HepG2 (cell line): ENCODE data around the gene KAT2A. TPM values are rescaled to one million over a fixed set of nuclear protein-coding genes. Genes with fewer than 3 reads are reported as not detected.

Experiments
- ATF2 ChIP-seq: sonication (generic); formaldehyde crosslinking; IDR thresholded peaks from 2 replicates; pipeline ENCODE4 v1.4.0; 2020; ENCODE audit warnings: missing genetic modification reagents
- CBX2 ChIP-seq, 2 experiments: fragments of 200-600 bp in 1 of 2; sonication (generic); formaldehyde crosslinking in 1 of 2; IDR thresholded peaks; 2 replicates each; pipeline versions ENCODE4 v1.7.0 to v1.8.1; 2018 to 2022; ENCODE audit warnings: low read depth in 2 of 2, low read length in 1 of 2, mild to moderate bottlenecking in 1 of 2, missing genetic modification reagents in 1 of 2
- FOXK2 ChIP-seq: fragments of 450-650 bp; IDR thresholded peaks from 2 replicates; pipeline ENCODE4 v1.6.1; 2016
- GABPB1 ChIP-seq: IDR thresholded peaks from 2 replicates; pipeline ENCODE4 v1.6.1; 2016; ENCODE audit warnings: mild to moderate bottlenecking, missing genetic modification reagents, moderate library complexity, missing compliant biosample characterization
- GLI4 ChIP-seq: sonication (generic); formaldehyde crosslinking; IDR thresholded peaks from 2 replicates; pipeline ENCODE4 v1.5.1; 2020; ENCODE audit warnings: missing genetic modification reagents, mild to moderate bottlenecking, moderate library complexity, borderline replicate concordance
- HNRNPUL1 ChIP-seq: fragments of 200-400 bp; formaldehyde crosslinking; IDR thresholded peaks from 2 replicates; pipeline ENCODE4 v1.6.1; 2017; ENCODE audit warnings: low read depth, mild to moderate bottlenecking, low read length, moderate library complexity
- KDM3A ChIP-seq: IDR thresholded peaks from 2 replicates; pipeline ENCODE4 v1.6.1; 2018; ENCODE audit warnings: low read depth, missing compliant biosample characterization
- MEIS2 ChIP-seq: sonication (generic); formaldehyde crosslinking; IDR thresholded peaks from 2 replicates; pipeline ENCODE4 v1.9.0; 2021; ENCODE audit warnings: mild to moderate bottlenecking, missing genetic modification reagents
- MTA1 ChIP-seq: sonication (generic); formaldehyde crosslinking; IDR thresholded peaks from 2 replicates; pipeline ENCODE4 v1.4.0; 2020; ENCODE audit warnings: missing genetic modification reagents, mild to moderate bottlenecking, borderline replicate concordance
- NR2F6 ChIP-seq, 2 experiments: IDR thresholded peaks; 2 replicates each; pipeline ENCODE4 v1.6.1; 2016; ENCODE audit warnings: antibody characterized with exemption in 1 of 2, mild to moderate bottlenecking in 1 of 2
- ONECUT2 ChIP-seq: sonication (generic); formaldehyde crosslinking; IDR thresholded peaks from 2 replicates; pipeline ENCODE4 v1.4.0; 2020; ENCODE audit warnings: missing genetic modification reagents
- PAWR ChIP-seq: sonication (generic); formaldehyde crosslinking; IDR thresholded peaks from 2 replicates; pipeline ENCODE4 v1.4.0; 2020; ENCODE audit warnings: missing genetic modification reagents, mild to moderate bottlenecking, borderline replicate concordance
- TAF15 ChIP-seq: fragments of 200-400 bp; formaldehyde crosslinking; IDR thresholded peaks from one replicate; pipeline ENCODE4 v1.6.1; 2018; ENCODE audit warnings: mild to moderate bottlenecking, low read depth, low read length; ENCODE audit not compliant: poor library complexity, severe bottlenecking
- ZNF713 ChIP-seq: sonication (generic); formaldehyde crosslinking; IDR thresholded peaks from 2 replicates; pipeline ENCODE4 v1.4.0; 2020; ENCODE audit warnings: mild to moderate bottlenecking, missing genetic modification reagents
- ZNF839 ChIP-seq: sonication (generic); formaldehyde crosslinking; IDR thresholded peaks from 2 replicates; pipeline ENCODE4 v1.4.0; 2020; ENCODE audit warnings: missing genetic modification reagents, mild to moderate bottlenecking, borderline replicate concordance
- polyA plus RNA-seq, 8 experiments: library from polyadenylated mRNA; depleted of rRNA in 3 of 8; stranded (reverse) in 7 of 8; unstranded in 1 of 8; fragments of >200 nt; fragmentation: Illumina TruSeq in 4 of 8; extraction: Trizol in 4 of 8; gene quantifications; 2 replicates each; pipeline versions ENCODE4 v1.2.1 to v1.2.3, GENCODE V29; 2011 to 2016; ENCODE audit warnings: low read depth in 4 of 8, missing spikeins in 1 of 8, mixed read lengths in 1 of 8; ENCODE audit not compliant: insufficient read depth in 1 of 8
- total RNA-seq, 5 experiments: library from RNA; depleted of rRNA; stranded (reverse); fragments of >200 nt; fragmentation: Illumina TruSeq; extraction: Trizol; gene quantifications; 2 replicates each; pipeline ENCODE4 v1.2.3, GENCODE V29; 2016; ENCODE audit warnings: low read depth in 1 of 5
- TF ChIP-seq, protein P1 (sequence below): fragments of 450-650 bp; IDR thresholded peaks from 2 replicates; pipeline ENCODE4 v1.6.1; 2016
- TF ChIP-seq, protein P2 (sequence below): sonication (generic); formaldehyde crosslinking; IDR thresholded peaks from 2 replicates; pipeline ENCODE4 v1.4.0; 2020; ENCODE audit warnings: missing genetic modification reagents
- TF ChIP-seq, protein P3 (sequence below): sonication (generic); formaldehyde crosslinking; IDR thresholded peaks from 2 replicates; pipeline ENCODE4 v1.4.0; 2020; ENCODE audit warnings: low read depth, missing genetic modification reagents
- TF ChIP-seq, protein P4 (sequence below): IDR thresholded peaks from 2 replicates; pipeline ENCODE4 v1.6.1; 2018; ENCODE audit warnings: missing genetic modification reagents, mild to moderate bottlenecking, missing compliant biosample characterization

The KAT2A gene
- total and polyA plus RNA-seq, 2 of the 13 experiments (the other 11 are each of a cell fraction or from before 2014, with no cell fraction given), result 29.1 to 90.4 TPM

- TF ChIP-seq, protein P1, sequence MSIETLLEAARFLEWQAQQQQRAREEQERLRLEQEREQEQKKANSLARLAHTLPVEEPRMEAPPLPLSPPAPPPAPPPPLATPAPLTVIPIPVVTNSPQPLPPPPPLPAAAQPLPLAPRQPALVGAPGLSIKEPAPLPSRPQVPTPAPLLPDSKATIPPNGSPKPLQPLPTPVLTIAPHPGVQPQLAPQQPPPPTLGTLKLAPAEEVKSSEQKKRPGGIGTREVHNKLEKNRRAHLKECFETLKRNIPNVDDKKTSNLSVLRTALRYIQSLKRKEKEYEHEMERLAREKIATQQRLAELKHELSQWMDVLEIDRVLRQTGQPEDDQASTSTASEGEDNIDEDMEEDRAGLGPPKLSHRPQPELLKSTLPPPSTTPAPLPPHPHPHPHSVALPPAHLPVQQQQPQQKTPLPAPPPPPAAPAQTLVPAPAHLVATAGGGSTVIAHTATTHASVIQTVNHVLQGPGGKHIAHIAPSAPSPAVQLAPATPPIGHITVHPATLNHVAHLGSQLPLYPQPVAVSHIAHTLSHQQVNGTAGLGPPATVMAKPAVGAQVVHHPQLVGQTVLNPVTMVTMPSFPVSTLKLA, result 0 out of 2 replicates have a peak, but pooled peaks have one; percentile 14
- TF ChIP-seq MEIS2 (no peak), TAF15 (no peak), MTA1 (CRISPR knock-in tag) (peak; percentile 46; the same call in 1 of the 2 replicates), ATF2 (CRISPR knock-in tag) (no peak), HNRNPUL1 (no peak), NR2F6 (IDR thresholded peaks at IDR 0.05) (no peak), NR2F6 (CRISPR knock-in tag; IDR thresholded peaks at IDR 0.05) (peak; percentile 70), CBX2 (IDR thresholded peaks at IDR 0.05; ENCODE audit: low read depth, low read length) (no peak), CBX2 (CRISPR knock-in tag; IDR thresholded peaks at IDR 0.05; ENCODE audit: low read depth) (no peak), ZNF839 (CRISPR knock-in tag) (no peak), PAWR (CRISPR knock-in tag) (no peak), GLI4 (CRISPR knock-in tag) (no peak), GABPB1 (CRISPR knock-in tag) (peak; percentile 78), FOXK2 (no peak), KDM3A (CRISPR knock-in tag) (peak; percentile 54; the same call in 1 of the 2 replicates), ZNF713 (no peak), ONECUT2 (CRISPR knock-in tag) (no peak)
- TF ChIP-seq, protein P2, sequence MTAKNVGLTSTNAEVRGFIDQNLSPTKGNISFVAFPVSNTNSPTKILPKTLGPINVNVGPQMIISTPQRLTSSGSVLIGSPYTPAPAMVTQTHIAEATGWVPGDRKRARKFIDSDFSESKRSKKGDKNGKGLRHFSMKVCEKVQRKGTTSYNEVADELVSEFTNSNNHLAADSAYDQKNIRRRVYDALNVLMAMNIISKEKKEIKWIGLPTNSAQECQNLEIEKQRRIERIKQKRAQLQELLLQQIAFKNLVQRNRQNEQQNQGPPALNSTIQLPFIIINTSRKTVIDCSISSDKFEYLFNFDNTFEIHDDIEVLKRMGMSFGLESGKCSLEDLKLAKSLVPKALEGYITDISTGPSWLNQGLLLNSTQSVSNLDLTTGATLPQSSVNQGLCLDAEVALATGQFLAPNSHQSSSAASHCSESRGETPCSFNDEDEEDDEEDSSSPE, result no peak
- TF ChIP-seq, protein P3, sequence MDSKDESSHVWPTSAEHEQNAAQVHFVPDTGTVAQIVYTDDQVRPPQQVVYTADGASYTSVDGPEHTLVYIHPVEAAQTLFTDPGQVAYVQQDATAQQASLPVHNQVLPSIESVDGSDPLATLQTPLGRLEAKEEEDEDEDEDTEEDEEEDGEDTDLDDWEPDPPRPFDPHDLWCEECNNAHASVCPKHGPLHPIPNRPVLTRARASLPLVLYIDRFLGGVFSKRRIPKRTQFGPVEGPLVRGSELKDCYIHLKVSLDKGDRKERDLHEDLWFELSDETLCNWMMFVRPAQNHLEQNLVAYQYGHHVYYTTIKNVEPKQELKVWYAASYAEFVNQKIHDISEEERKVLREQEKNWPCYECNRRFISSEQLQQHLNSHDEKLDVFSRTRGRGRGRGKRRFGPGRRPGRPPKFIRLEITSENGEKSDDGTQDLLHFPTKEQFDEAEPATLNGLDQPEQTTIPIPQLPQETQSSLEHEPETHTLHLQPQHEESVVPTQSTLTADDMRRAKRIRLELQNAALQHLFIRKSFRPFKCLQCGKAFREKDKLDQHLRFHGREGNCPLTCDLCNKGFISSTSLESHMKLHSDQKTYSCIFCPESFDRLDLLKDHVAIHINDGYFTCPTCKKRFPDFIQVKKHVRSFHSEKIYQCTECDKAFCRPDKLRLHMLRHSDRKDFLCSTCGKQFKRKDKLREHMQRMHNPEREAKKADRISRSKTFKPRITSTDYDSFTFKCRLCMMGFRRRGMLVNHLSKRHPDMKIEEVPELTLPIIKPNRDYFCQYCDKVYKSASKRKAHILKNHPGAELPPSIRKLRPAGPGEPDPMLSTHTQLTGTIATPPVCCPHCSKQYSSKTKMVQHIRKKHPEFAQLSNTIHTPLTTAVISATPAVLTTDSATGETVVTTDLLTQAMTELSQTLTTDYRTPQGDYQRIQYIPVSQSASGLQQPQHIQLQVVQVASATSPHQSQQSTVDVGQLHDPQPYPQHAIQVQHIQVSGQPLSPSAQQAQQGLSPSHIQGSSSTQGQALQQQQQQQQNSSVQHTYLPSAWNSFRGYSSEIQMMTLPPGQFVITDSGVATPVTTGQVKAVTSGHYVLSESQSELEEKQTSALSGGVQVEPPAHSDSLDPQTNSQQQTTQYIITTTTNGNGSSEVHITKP (CRISPR knock-in tag), result no peak; the same call in 1 of the 2 replicates
- TF ChIP-seq, protein P4, sequence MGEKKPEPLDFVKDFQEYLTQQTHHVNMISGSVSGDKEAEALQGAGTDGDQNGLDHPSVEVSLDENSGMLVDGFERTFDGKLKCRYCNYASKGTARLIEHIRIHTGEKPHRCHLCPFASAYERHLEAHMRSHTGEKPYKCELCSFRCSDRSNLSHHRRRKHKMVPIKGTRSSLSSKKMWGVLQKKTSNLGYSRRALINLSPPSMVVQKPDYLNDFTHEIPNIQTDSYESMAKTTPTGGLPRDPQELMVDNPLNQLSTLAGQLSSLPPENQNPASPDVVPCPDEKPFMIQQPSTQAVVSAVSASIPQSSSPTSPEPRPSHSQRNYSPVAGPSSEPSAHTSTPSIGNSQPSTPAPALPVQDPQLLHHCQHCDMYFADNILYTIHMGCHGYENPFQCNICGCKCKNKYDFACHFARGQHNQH, result peak; percentile 76
Measured at GRCh38 chr17:42135664-42136653, 14.8 kb upstream of the KAT2A start (continued).
